HG03097 (cell line): ENCODE data around the gene AHDC1.
"Not testable (repeated sequence)": the region's sequence is repeated elsewhere in the genome, so short reads cannot be mapped to it uniquely, and the experiment has no call there.

ENCODE experiments used
- ATAC-seq: cut with Tn5 transposase; IDR thresholded peaks from one replicate; pipeline ENCODE4 v1.9.1; 2021; ENCODE audit not compliant: unreplicated experiment, low FRiP score

The AHDC1 gene

DNA sequence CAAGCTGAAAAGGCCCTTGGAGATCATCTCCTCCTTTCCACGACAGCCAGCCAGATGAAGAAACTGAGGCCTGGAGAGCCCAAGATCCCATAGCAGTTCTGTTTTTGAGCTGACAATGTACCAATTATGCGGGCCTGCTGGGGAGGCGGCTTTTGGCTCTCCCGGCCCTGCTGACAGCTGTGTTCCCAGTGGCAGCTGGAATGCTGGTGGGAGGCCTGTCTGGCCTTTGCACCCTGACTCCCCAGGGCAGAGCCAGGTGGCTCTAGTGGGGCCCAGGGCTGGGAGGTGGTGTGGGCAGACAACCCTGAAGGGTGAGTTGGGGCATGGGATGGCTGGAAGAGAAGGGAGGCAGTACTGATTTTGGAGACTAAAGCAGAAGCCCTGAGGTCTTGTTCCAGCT, 83.3 kb downstream of the AHDC1 start:
- ATAC-seq, result no peak

DNA sequence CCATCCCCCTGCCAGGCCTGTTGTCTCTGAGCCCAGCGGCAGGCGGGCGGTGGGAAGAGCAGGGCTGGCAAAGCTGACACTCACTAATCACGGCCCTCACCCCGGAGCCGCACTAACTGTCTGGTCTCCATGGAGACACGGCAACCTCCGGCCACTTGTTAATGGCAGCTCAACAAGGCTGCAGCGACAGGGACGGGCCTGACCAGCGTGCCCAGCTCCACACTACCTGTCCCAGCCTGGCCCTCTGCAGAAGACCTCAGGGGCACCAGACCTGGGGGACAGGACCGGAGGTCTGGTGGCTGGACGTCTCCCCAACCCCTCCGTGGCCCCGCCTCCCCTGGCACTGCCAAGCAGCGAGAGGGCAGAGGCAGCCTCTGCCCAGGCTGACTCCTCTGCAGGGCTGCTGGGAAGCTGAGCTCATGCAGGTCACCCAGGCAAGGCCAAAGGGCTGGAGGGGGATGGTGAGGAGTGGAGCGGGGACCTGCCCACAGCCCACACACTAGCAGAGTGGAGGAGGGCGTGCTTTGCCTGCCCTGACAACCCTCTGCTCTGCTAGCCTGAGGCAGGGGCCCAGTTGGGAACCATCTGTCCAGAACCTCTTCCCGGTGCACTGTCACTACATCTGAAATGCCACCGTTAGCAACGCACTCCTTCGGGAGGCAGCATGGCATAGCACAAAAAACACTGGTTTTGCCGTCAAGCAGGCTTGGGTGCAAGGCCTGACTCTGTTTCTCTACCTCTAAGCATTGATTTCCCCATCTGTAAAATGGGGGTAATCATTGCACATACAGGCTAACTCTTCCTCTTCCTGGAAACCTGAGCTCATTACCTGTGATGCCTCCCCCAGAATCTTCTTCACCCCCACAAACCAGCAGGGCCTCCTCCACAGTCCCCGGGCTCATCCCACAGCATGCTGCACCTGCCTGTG, 84.3 kb downstream of the AHDC1 start:
- ATAC-seq, result no peak

DNA sequence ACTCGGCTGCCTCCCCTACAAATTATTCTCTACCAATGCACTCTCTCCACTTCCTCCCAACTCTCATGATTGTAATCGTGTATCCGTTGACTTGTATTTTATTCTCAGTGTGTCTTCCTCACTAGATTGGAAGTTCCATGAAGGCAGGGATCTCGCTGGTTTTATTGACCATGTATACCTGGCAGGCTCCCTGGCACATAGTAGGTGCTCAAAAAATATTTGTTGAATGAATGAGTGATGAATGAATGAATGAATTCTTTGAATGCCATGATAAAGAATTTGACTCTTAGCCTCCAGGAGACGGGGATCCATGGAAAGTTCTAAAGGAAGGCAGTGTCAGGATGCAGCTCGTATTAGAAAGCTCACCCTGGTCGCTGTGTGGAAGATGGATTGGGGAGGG, 85.1 kb downstream of the AHDC1 start:
- ATAC-seq, result no peak

DNA sequence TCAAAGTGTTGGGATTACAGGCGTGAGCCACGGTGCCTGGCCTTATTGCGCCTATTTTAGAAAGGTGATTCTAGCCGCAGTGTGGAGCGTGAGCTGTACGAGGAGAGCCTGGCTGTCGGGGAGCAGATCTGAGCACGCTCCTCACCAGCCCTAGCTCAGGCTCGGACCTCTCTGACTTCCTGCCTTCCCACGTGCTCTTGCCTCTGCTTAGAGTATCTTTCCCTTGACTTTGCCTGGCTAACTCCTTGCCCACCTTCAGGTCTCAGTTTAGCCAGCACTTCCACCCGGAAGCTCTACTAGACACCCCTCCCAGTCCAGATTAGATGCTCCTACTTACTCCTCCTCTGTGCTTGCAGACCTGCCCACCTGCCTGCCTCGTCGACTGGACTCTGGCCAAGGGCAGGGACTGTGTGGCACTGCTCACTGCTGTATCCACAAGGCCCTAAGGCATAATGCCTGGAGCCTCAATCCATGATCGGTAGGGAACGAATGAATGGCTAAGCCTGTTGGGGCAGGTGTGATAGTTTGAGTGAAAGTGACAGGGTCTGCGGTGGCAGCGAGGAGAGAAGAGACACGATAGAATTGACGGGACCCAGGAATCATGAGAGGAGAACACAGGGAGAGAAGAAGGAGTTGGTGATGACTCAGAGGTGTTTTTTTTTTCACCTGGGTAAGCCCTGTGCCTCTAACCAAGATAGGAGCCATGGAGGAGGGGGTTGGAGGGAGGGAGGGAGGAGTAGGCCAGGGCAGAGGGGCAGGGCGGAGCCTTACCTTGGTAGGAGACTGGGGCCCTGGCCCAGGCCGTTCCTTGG, 85.8 kb downstream of the AHDC1 start:
- ATAC-seq, result no peak

DNA sequence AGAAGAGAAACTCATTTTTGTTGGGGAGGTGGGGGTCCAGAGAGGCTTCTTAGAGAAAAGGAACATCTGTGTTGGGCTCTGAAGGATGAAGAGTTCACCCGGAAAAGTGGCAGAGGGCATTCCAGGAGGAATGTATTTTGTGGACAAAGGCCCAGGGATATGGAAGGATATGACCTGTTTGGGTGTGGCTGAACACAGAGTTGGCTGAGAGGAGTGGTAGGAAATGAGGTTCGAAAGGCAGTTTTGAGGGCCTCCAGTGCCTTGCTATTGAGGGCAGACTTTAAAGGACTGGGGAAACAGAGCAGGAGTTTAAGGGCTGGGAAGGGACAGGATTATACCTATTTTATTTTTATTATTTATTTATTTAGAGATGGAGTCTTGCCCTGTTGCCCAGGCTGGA, 86.6 kb downstream of the AHDC1 start:
- no peak for ATAC-seq

DNA sequence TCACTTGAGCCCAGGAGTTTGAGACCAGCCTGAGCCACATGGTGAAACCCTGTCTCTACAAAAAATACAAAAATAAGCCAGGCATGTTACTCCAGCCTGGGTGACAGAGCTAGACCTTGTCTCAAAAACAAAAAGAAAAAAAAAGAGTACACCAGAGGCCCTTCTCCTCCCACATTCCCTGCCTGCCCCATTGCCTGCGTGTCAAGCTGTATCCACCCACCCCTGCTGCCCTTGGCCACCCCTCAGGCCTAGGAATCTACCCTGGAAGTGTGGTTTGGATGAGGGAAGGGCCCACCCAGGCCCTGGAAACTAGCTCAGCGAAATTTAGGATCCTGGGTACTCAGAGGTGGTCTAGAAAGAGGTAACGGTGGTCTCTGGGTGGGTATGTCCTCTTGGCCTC, 88.3 kb downstream of the AHDC1 start:
- no peak for ATAC-seq

DNA sequence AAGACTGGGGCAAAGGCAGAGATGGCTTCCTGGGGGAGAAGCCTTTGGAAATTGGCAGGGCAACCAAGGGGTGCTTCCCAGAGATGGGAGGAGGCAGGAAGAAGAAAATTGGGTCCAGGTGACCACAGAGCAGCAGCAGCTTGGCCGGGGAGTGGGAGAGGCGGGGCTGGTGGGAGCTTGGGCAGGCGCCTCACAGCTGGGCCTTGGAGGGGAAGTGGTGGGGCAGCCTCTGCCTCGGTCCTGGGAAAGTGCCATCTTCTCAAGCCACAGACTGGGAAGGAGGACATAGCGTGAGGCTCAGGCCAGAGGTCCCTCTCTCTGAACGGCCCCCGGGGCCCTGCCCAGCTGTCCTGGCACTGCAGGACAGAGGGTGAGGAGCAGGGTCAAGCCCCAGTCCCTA, 90.0 kb downstream of the AHDC1 start:
- ATAC-seq, result no peak

DNA sequence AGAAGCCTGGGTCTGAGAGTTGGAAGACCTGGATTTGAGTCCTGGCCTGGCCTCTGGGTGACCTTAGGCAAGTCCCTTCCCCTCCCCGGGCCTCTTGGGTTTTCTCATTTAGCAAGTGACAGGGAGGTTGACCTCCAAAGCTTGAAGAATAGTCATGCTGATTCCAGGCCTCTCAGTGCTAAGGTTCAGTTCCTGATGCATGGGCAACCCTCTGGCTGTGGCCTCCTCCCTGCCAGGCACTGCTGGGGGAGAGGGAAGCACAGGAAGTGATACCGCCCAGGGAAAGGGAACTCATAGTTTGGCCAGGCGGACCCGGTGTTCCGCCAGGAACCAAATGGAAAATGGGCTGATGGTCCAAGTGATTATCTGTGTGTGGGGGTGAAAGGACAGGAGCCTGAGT, 90.4 kb downstream of the AHDC1 start:
- no peak for ATAC-seq

DNA sequence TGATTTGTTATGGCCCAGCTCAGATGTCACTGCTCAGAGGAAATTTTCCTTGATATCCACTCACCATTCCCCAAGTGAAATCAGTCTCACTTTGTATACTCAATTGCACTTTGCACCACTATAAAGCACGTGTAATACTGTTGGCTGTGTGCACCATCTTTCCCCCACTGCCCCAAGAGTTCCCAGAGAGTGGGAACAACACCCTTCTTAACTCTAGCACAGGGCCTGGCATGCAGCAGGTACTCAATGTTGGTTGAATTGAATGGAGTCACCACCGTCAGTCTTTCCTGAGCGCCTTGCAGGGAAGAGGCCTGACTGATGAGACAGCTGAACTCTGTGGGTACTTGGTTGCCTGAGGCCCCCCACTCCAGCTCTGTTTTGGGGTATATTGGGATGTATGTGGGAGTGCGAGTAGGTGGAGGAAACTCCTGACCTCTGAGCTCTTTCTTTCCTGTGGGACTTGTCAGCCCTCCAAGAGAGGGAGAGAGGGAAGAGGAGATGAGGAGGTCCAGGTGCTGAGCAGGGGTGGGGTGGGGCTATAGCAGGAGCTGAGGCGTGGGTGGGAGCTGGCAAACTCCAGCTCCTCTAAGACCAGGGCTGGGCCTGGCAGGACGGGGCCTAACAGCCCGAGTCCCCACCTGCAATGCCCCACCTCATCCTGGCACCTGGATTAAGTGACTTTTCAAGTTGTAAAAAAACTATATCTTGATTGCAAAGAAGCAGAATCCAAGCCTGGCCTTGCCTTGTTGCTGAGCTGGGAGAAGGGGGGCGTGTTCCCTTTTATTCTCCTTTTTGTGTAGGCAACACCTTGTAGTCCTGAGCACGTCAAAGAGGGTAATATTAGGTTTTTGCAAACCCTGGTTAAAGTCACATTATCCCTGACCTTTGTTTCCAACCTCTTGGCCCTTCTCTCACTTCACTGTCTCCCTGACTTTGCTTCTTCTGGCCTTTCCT, 94.5 kb downstream of the AHDC1 start:
- no peak for ATAC-seq

DNA sequence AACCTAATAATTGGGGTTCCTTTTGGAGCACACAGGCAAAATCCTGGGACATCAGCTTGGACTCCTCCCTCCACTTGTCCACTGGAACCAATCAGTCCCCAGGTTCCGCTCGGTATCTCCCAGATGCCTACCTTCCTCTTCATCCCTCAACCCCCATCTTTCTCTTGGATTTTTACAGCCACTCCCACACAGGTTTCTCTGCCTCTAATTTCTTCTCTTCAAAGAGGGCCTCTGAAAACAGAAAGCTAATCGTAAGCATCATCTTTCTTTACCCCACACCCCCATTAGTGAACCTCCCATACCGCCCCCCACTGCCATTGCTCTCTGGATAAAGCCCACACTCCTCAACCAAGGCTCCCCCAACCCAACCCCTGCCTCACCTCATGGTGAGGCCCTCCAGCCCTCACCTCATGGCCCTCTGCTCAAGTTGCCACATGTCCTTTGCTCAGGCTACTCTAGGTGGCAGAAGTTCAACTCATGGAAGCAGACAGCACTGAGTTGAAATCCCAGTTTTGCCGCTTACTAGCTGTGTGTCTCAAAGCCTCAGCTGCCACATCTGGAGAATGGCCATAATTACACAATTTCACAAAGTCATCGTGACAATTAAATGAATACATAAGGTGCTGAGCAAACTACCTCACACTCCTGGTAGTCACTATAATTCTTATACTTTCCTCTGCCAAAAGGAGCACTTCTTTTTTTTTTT, 95.8 kb downstream of the AHDC1 start:
- ATAC-seq, result no peak

DNA sequence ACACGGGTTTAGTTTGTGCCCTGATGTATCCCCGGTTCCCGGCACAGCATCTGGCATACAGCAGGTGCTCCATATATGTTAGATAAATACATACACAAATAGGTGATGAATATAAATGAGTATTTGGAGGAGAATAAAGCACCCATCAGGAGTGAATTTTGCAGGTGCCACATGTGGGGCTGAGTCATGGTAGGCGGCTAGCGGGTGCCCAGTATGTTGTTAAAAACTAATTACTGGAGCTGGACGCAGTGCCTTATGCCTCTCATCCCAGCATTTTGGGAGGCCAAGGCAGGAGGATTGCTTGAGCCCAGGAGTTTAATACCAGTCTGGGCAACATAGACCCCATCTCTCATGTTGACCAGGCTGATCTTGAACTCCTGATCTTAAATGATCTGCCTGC, 97.2 kb downstream of the AHDC1 start:
- ATAC-seq, result no peak

DNA sequence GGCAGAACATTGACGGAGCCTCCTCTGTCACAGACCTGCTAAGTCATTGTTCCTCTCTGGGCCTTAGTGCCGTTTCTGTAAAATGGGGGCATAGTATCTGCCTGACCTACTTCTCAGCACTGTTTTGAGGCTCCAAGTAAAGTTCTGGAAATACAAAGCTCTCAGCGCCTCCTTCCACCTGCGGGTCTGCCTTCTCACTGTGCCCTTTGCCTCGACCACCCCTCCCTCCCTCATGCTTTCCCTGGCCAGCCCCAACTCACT, 98.6 kb downstream of the AHDC1 start:
- no peak for ATAC-seq

DNA sequence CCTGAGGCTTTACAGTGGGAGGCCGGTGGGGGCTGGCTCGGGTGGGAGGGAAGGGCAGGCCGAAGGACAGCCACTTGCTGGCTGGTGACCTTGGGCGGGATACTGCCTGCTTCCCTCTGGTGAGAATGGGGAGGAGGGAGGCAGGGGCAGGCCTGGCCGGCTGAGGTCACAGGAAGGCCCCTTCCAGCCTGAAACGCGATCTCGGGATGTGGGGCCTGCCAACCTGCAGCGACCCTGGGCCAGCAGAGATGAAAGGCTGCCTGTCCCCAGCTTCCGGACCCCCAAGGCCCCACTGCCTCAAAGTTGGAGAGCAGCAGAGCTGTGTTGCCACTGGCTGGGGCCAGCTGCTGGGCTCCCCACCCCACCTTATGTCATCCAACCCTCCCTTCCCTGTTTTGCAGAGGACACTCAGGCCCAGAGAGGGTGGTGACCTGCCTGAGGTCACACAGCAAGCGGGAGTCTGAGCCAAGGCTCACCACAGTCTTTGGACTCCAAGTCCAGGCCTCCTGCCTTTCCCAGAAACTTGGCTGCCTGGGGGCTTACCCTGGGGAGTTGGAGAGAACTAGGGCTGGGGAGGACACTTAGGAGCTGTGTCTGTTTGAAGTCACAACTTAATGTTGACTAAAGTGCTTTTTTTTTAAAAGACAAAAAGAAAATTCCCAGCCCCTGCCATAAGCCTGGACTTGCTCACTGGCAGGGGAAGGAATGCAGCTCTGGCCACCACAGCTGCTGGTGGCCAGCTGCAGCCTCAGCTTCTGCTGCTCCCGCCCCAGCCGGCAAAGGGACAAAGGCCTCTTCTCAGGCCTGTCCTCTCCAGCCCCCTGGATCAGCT, 99.1 kb downstream of the AHDC1 start:
- no peak for ATAC-seq

DNA sequence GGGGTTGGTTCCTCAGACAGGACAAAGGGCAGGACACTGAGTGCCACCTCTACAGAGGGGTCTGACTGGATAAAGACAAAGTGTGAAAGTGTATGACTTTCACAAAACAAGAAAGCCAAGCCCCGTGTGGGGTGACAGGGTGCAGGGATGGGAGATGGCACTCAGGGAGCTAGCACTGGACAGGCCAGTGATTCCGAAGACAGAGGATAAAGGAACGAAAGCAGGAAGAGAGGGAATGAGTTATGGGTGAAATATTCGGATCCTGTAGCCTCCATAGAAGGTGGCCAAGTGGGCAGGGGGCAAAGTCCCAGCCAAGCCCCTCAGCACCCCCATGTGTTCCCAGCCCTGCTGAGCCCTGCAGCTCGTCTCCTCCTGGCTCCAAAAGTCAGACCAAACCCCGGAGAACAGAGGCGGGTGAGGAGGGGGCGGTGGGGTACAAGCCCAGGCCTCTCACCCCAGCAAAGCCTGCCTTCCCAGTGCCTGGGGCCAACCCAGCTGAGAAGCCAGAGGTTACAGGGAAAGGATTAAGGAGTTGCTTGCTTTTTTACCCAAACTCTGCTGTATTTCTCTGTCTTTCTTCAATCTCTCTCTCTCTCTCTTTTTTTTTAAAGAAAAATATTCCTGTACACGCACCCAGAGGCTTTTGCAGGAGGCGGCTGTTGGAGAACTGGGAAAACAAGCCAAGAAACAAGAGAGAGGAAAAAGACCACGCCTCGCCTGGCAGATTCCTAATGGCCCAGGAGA, 99.9 kb downstream of the AHDC1 start:
- ATAC-seq, result no peak

DNA sequence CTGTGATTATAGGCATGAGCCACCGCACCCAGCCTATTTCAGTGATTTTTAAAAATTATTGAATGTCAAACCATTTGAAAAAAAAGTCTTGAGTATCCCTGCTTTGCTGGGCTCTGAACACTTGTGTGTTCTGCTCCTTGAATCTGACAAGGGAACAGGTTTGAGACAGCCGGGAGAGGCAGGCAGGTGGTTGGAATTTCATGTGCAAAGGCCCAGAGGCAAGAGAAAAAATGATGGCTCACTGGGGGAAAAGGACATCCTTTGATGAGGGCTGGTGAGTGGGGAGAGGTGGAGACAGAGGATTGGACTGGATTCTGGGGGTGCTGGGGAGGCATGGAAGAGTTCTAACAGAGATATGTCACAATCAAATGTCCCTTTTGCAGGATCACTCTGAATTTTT, 100.9 kb downstream of the AHDC1 start:
- ATAC-seq, result no peak

DNA sequence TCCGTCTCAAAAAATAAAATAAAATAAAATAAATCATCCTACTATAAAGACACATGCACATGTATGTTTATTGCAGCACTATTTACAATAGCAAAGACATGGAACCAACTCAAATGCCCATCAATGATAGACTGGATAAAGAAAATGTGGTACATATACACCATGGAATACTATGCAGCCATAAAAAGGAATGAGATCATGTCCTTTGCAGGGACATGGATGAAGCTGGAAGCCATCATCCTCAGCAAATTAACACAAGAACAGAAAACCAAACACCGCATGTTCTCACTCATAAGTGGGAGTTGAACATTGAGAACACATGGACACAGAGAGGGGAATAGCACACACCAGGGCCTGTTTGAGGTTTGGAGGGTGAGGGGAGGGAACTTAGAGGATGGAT, 102.8 kb downstream of the AHDC1 start:
- ATAC-seq, result not testable (repeated sequence)

DNA sequence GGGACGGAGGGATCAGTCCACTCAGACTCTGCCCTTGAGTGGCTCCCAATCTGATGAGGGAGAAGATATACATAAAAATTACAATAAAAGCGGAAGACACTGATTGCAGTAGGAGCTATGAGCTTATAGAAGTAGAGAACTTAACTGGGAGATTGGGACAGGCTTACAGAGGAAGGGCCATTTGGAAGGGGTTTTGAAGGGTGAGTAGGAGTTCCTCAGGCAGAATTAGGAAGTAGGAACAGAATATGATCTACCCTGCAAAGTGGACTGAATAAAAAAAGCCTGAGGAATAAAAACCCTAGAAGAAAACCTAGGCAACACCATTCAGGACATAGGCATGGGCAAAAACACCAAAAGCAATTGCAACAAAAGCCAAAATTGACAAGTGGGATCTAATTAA, 104.8 kb downstream of the AHDC1 start:
- ATAC-seq, result no peak

DNA sequence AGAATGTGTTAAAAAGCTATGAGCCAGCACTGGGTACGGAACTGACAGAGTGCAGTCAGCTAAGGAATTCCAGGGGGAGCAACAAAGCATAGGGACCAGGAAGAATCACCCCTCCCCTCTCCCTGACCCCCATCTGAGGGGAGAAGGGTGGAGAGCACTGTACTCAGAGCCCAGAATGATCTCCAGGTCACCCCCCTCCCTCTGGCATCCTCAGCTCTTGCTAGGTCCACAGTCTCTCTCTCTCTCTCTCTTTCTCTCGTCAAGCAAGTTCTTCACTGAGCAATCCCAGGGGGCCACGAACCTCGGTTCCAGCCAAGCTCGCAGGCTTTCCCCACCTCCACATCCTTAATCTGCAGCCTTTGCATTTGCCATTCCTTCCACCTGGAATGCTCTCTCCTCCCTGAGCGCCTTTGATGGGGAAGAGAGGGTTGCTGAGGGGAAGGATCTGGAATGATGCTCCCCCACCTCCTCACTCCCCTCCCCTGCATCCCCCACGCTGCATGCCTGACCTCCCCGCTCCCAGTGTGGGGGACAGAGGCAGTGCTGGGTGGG, 107.3 kb downstream of the AHDC1 start:
- no peak for ATAC-seq

DNA sequence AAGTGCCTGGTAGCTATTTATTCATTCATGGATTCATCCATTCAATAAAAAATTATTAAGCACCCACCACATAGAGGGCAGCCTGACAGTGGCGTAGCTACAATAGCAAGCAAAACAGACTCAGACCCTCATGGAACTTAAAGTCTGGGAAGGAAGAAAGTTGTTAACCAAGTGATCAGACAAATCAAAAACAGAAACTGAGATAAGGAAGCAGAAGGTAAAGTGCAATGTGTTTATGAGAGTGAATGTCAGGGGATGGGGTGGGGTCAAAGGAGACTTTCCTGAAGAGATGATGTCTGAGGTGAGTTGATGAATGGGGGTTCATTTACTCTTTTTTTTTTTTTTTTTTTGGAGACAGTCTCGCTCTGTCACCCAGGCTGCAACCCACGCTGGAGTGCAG, 111.1 kb downstream of the AHDC1 start:
- no peak for ATAC-seq
